H1 (cell line): ENCODE data around the gene PARP1. TPM values are rescaled to one million over a fixed set of nuclear protein-coding genes. Genes with fewer than 3 reads are reported as not detected.

ENCODE experiments used
- CTCF ChIA-PET: fragments of 300-600 bp; sonication (Branson Sonifier 250); formaldehyde crosslinking; loops from one replicate; lab custom pipeline; 2021; ENCODE audit not compliant: partially characterized antibody; lab: Charles Lee
- POLR2A ChIA-PET: fragments of 300-600 bp; sonication (Branson Sonifier 250); formaldehyde crosslinking; loops from one replicate; lab custom pipeline; 2021; ENCODE audit warnings: inconsistent platforms; ENCODE audit not compliant: partially characterized antibody; lab: Charles Lee
- DNase-seq, 2 experiments: peaks; one replicate each; pipeline versions ENCODE4 v3.0.0 to v3.0.0-alpha.2; 2010 to 2022; ENCODE audit warnings: low spot score in 2 of 2, low read depth in 1 of 2, mixed read lengths in 1 of 2
- FAIRE-seq: peaks from 2 replicates; lab custom pipeline; 2011; peaks lifted over from hg19 to GRCh38; lab: Jason Lieb, UNC
- H2AFZ ChIP-seq: 2 replicates; pipeline ENCODE4 v1.8.1; 2012; ENCODE audit warnings: low read length, inconsistent platforms
- H2AK5ac ChIP-seq: 2 replicates; pipeline ENCODE4 v1.6.1; 2013; ENCODE audit warnings: low read depth, low read length
- H2BK120ac ChIP-seq: replicated peaks from 2 replicates; pipeline ENCODE3; 2013; ENCODE audit warnings: low read depth, low read length, inconsistent platforms
- H2BK12ac ChIP-seq: 2 replicates; pipeline ENCODE4 v1.6.1; 2013; ENCODE audit warnings: low read depth, low read length
- H2BK15ac ChIP-seq: 2 replicates; pipeline ENCODE4 v1.6.1; 2013; ENCODE audit warnings: low read length
- H2BK20ac ChIP-seq: 2 replicates; pipeline ENCODE4 v1.6.1; 2013; ENCODE audit warnings: low read length
- H2BK5ac ChIP-seq: 2 replicates; pipeline ENCODE4 v1.6.1; 2013; ENCODE audit warnings: low read depth, low read length
- H3K14ac ChIP-seq: 2 replicates; pipeline ENCODE4 v1.6.1; 2013; ENCODE audit warnings: inconsistent platforms; ENCODE audit not compliant: insufficient read length
- H3K18ac ChIP-seq: 2 replicates; pipeline ENCODE4 v1.6.1; 2013; ENCODE audit warnings: low read length; ENCODE audit errors: extremely low read depth
- H3K23ac ChIP-seq: 2 replicates; pipeline ENCODE4 v1.6.1; 2013; ENCODE audit warnings: inconsistent platforms; ENCODE audit not compliant: insufficient read length
- H3K23me2 ChIP-seq: 2 replicates; pipeline ENCODE4 v1.6.1; 2013; ENCODE audit warnings: low read depth, low read length
- H3K27ac ChIP-seq: 2 replicates; pipeline ENCODE4 v1.6.1; 2011; ENCODE audit warnings: low read depth, low read length, inconsistent platforms
- H3K27me3 ChIP-seq, 4 experiments: replicated peaks in 1 of 4; 1 replicate in 1 of 4; 2 replicates in 3 of 4; pipeline versions ENCODE4 v1.6.1 to v1.8.1; 2011 to 2013; ENCODE audit warnings: low read length in 3 of 4, mild to moderate bottlenecking in 3 of 4, inconsistent platforms in 2 of 4, mixed read lengths in 2 of 4, moderate library complexity in 1 of 4; ENCODE audit not compliant: control insufficient read depth in 3 of 4, insufficient read depth in 3 of 4; ENCODE audit errors: extremely low read depth in 1 of 4
- H3K36me3 ChIP-seq, 4 experiments: 2 replicates each; pipeline versions ENCODE4 v1.6.1 to v1.8.1; 2011 to 2013; ENCODE audit warnings: mild to moderate bottlenecking in 4 of 4, low read length in 3 of 4, moderate library complexity in 2 of 4, control low read depth in 1 of 4, inconsistent platforms in 1 of 4; ENCODE audit not compliant: insufficient read depth in 4 of 4, control insufficient read depth in 2 of 4
- H3K4ac ChIP-seq: replicated peaks from 2 replicates; pipeline ENCODE3; 2013; ENCODE audit warnings: low read length, low read depth, mixed read lengths, inconsistent platforms; ENCODE audit not compliant: insufficient read length
- H3K4me1 ChIP-seq, 4 experiments: replicated peaks in 1 of 4; 1 replicate in 1 of 4; 2 replicates in 3 of 4; pipeline versions ENCODE4 v1.6.1 to v1.8.1; 2011 to 2013; ENCODE audit warnings: low read length in 3 of 4, inconsistent platforms in 2 of 4, mixed read lengths in 1 of 4; ENCODE audit not compliant: insufficient read depth in 4 of 4, control insufficient read depth in 3 of 4
- H3K4me2 ChIP-seq, 2 experiments: 2 replicates each; pipeline versions ENCODE4 v1.6.1 to v1.8.1; 2011 to 2013; ENCODE audit warnings: low read depth in 2 of 2, low read length in 2 of 2, control low read depth in 1 of 2, inconsistent platforms in 1 of 2, mild to moderate bottlenecking in 1 of 2; ENCODE audit not compliant: insufficient read depth in 1 of 2
- H3K4me3 ChIP-seq, 4 experiments: fragments of 200-600, 300-600 bp in 1 of 4; sonication (generic), shearing (Covaris generic), sonication (Bioruptor Twin) in 1 of 4; 2 replicates each; pipeline versions ENCODE4 v1.5.1 to v1.8.1; 2011 to 2016; ENCODE audit warnings: low read length in 4 of 4, low read depth in 3 of 4, control low read depth in 2 of 4, inconsistent platforms in 2 of 4, mild to moderate bottlenecking in 2 of 4, mixed read lengths in 1 of 4, moderate library complexity in 1 of 4; ENCODE audit not compliant: insufficient read depth in 2 of 4; ENCODE audit errors: extremely low read depth in 1 of 4
- H3K56ac ChIP-seq: replicated peaks from 2 replicates; pipeline ENCODE3; 2013; ENCODE audit warnings: low read depth, mild to moderate bottlenecking, mixed read lengths, low read length, inconsistent platforms; ENCODE audit not compliant: insufficient read length
- H3K79me1 ChIP-seq: 2 replicates; pipeline ENCODE4 v1.6.1; 2013; ENCODE audit warnings: low read depth, low read length, control low read depth
- H3K79me2 ChIP-seq, 2 experiments: 2 replicates each; pipeline versions ENCODE4 v1.6.1 to v1.8.1; 2012 to 2013; ENCODE audit warnings: low read length in 2 of 2, mild to moderate bottlenecking in 2 of 2, inconsistent platforms in 1 of 2; ENCODE audit not compliant: insufficient read depth in 2 of 2, control insufficient read depth in 1 of 2
- H3K9ac ChIP-seq, 4 experiments: replicated peaks in 1 of 4; 1 replicate in 1 of 4; 2 replicates in 3 of 4; pipeline versions ENCODE4 v1.6.1 to v1.8.1; 2011 to 2013; ENCODE audit warnings: low read depth in 3 of 4, low read length in 3 of 4, control low read depth in 2 of 4, mild to moderate bottlenecking in 2 of 4, moderate library complexity in 2 of 4, inconsistent platforms in 1 of 4; ENCODE audit errors: extremely low read depth in 1 of 4
- H3K9me3 ChIP-seq, 2 experiments: 2 replicates each; pipeline versions ENCODE4 v1.6.1 to v1.8.1; 2012 to 2013; ENCODE audit warnings: mild to moderate bottlenecking in 2 of 2, moderate library complexity in 2 of 2, control low read depth in 1 of 2, inconsistent platforms in 1 of 2, low read depth in 1 of 2, low read length in 1 of 2, mixed read lengths in 1 of 2; ENCODE audit not compliant: insufficient read depth in 2 of 2
- H4K20me1 ChIP-seq, 2 experiments: replicated peaks in 1 of 2; 2 replicates each; pipeline versions ENCODE3 to v1.8.1; 2011 to 2013; ENCODE audit warnings: inconsistent platforms in 2 of 2, low read length in 2 of 2, mild to moderate bottlenecking in 1 of 2; ENCODE audit not compliant: insufficient read depth in 2 of 2, control insufficient read depth in 1 of 2
- H4K5ac ChIP-seq: 2 replicates; pipeline ENCODE4 v1.6.1; 2013; ENCODE audit warnings: low read length, low read depth, mixed read lengths, inconsistent platforms; ENCODE audit not compliant: insufficient read length
- H4K8ac ChIP-seq: 2 replicates; pipeline ENCODE4 v1.8.0; 2013; ENCODE audit warnings: mild to moderate bottlenecking, moderate library complexity, low read length, inconsistent platforms; ENCODE audit not compliant: insufficient read depth; ENCODE audit errors: extremely low read depth
- H4K91ac ChIP-seq: replicated peaks from 2 replicates; pipeline ENCODE3; 2013; ENCODE audit warnings: low read length, mixed read lengths, inconsistent platforms; ENCODE audit not compliant: insufficient read length
- BCL11A ChIP-seq, 2 experiments: IDR thresholded peaks; one replicate each; pipeline ENCODE4 v1.6.1; 2011; ENCODE audit warnings: low read depth in 2 of 2, low read length in 2 of 2, mild to moderate bottlenecking in 2 of 2
- GTF2F1 ChIP-seq: IDR thresholded peaks from 2 replicates; pipeline ENCODE4 v1.6.1; 2012; ENCODE audit warnings: low read depth, low read length, improper control_type of control experiment, borderline replicate concordance
- KDM1A ChIP-seq: fragments of 200-600, 300-600 bp; sonication (generic); IDR thresholded peaks from 2 replicates; pipeline ENCODE4 v1.7.1; 2016; ENCODE audit warnings: mild to moderate bottlenecking, low read length, borderline replicate concordance
- POLR2A ChIP-seq, 2 experiments: IDR thresholded peaks; 1 replicate in 1 of 2; 2 replicates in 1 of 2; pipeline ENCODE4 v1.6.1; 2011; ENCODE audit warnings: low read depth in 2 of 2, low read length in 2 of 2, mild to moderate bottlenecking in 2 of 2; ENCODE audit errors: control extremely low read depth in 1 of 2
- RXRA ChIP-seq: IDR thresholded peaks from 2 replicates; pipeline ENCODE4 v1.6.1; 2011; ENCODE audit warnings: low read depth, mild to moderate bottlenecking, low read length, moderate library complexity; ENCODE audit not compliant: insufficient read depth
- SRF ChIP-seq: IDR thresholded peaks from 2 replicates; pipeline ENCODE4 v1.6.1; 2011; ENCODE audit warnings: mild to moderate bottlenecking, low read depth, low read length, moderate library complexity
- TAF7 ChIP-seq: optimal IDR thresholded peaks from 2 replicates; pipeline ENCODE3; 2011; ENCODE audit warnings: low read depth, mild to moderate bottlenecking, inconsistent platforms, low read length, moderate library complexity, borderline replicate concordance
- WGBS, 2 experiments: shearing (Covaris generic) in 1 of 2; methylation state at CpG; one replicate each; pipeline versions ENCODE4 v1.1.6 to v1.1.7; 2013 to 2015; ENCODE audit warnings: low lambda C conversion rate in 2 of 2, mixed read lengths in 2 of 2, inconsistent platforms in 1 of 2, low coverage in 1 of 2, missing lambda C conversion rate in 1 of 2; ENCODE audit not compliant: insufficient replicate concordance in 2 of 2, insufficient coverage in 1 of 2, insufficient read length in 1 of 2; ENCODE audit errors: extremely low coverage in 1 of 2, missing lambda C conversion rate in 1 of 2; 5-methylcytosine and 5-hydroxymethylcytosine counted together
- polyA plus RNA-seq, 7 experiments: library from polyadenylated mRNA; depleted of rRNA in 3 of 7; stranded (reverse) in 5 of 7; unstranded in 2 of 7; fragments of >200 nt in 5 of 7; fragments of 200-250 nt in 2 of 7; gene quantifications; 1 replicate in 5 of 7; 2 replicates in 1 of 7; 4 replicates in 1 of 7; pipeline versions ENCODE4 v1.2.1 to v1.2.3, GENCODE V29; 2011 to 2013; ENCODE audit warnings: missing spikeins in 2 of 7, mixed read lengths in 2 of 7
- total RNA-seq: library from RNA; stranded (reverse); fragmentation: NEBNext Ultra II Directional; extraction: Animal tissue kit (Norgen Biotek cat#: 25700); gene quantifications from 2 replicates; pipeline ENCODE4 v1.2.1, GENCODE V29; 2021
- TF ChIP-seq, protein P1 (sequence below): IDR thresholded peaks from 2 replicates; pipeline ENCODE4 v1.6.1; 2012; ENCODE audit warnings: inconsistent platforms

PARP1 gene
- total and polyA plus RNA-seq, 2 of the 8 experiments (the other 6 are each of a cell fraction or from before 2014, with no cell fraction given) = 416 to 441 TPM

DNA sequence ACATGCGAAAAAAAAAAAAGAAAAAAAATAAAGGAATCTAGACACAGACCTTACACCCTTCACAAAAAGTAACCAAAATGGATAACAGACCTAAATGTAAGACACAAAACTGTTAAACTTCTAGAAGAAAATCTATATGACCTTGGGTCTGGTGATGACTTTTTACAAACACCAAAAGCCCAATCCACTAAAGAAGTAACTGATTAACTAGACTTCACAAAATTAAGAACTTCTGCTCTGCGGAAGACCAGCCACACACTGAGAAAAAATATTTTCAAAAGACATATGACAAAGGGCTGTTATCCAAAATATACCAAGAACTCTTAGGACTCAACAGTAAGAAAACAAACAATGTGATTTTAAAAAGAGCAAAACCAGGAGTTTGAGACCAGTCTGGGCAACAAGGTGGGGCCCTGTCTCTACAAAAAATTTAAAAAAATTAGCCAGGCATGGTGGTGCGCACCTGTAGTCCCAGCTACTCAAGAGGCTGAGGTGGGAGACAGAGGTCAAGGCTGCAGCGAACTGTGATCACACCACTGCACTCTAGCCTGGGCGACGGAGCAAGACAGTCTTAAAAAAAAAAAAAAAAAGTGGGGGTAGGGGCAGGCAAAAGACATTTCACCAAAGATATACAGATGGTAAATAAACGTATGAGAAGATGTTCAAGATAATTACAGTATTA is 9.8 kb downstream of the PARP1 start:
- Histone ChIP-seq H3K56ac (no peak overlapping the region), H3K27me3 (no peaks in the 10 kb centered on the region), H2AFZ (no peak overlapping the region), H3K23me2 (no peaks in the 10 kb centered on the region), H3K18ac (no peak overlapping the region), H3K4me3 (no peak overlapping the region), H3K23ac (no peak overlapping the region), H3K27ac (no peak overlapping the region), H4K5ac (no peak overlapping the region), H3K14ac (no peak overlapping the region), H4K91ac (no peak overlapping the region), H3K79me1 (peaks cover 16% of the 10 kb centered on the region), H2BK15ac (no peak overlapping the region), H2AK5ac (no peak overlapping the region), H3K36me3 (peaks cover 18 to 76% (median 37%) of the 10 kb centered on the region in 4 experiments), H2BK120ac (no peak overlapping the region), H4K20me1 (peaks cover 22 to 31% of the 10 kb centered on the region in 2 experiments), H2BK5ac (no peak overlapping the region), H2BK12ac (no peak overlapping the region), H3K9me3 (no peaks in the 10 kb centered on the region), H4K8ac (no peak overlapping the region), H3K9ac (no peak overlapping the region), H3K4ac (no peak overlapping the region), H2BK20ac (no peak overlapping the region), H3K4me1 (peaks cover 0 to 7% (median 3%) of the 10 kb centered on the region in 4 experiments; a peak in 4 of 7 replicates), H3K79me2 (peaks cover 23 to 98% of the 10 kb centered on the region in 2 experiments), H3K4me2 (no peak overlapping the region)
- ChIA-PET POLR2A (no interaction called here), CTCF (interaction anchor here (0.7 to 1.7 kb wide), 4 partner anchors 8 to 93 kb away, joined by 3 to 6 read pairs (median 4); no protein-coding TSS in a partner anchor)
- FAIRE-seq = no peak
- WGBS, 2 experiments = 83% methylated on average over 7 of the region's 7 CpGs; no CpG with 5 or more reads in 1 of the 2 experiments
- no peak for DNase-seq
- TF ChIP-seq SRF (no peak), KDM1A (no peak), TAF7 (no peak), RXRA (no peak), GTF2F1 (no peak), POLR2A (IDR thresholded peaks at IDR 0.05; ENCODE audit: control extremely low read depth in 1 of 2, low read depth in 2 of 2, low read length in 2 of 2) (no peak), BCL11A (IDR thresholded peaks at IDR 0.05; ENCODE audit: low read depth in 2 of 2, low read length in 2 of 2) (no peak)
- TF ChIP-seq, protein P1, sequence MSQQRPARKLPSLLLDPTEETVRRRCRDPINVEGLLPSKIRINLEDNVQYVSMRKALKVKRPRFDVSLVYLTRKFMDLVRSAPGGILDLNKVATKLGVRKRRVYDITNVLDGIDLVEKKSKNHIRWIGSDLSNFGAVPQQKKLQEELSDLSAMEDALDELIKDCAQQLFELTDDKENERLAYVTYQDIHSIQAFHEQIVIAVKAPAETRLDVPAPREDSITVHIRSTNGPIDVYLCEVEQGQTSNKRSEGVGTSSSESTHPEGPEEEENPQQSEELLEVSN = no peak
- TF ChIP-seq, all 59 proteins: peak for 0
